Trophoblast cell (in vitro differentiated cells and primary cell): ENCODE data around the gene SLC22A23.

Experiments
- DNase-seq, 2 donors: peaks; one replicate each; pipeline ENCODE4 v3.0.0-alpha.2; 2016
- H2AFZ ChIP-seq: 2 replicates; pipeline ENCODE4 v1.6.1; 2013; ENCODE audit warnings: low read length, moderate library complexity, mild to moderate bottlenecking; ENCODE audit not compliant: insufficient read depth, poor library complexity
- H2AK5ac ChIP-seq: 2 replicates; pipeline ENCODE4 v1.6.1; 2013; ENCODE audit warnings: mild to moderate bottlenecking, low read length
- H2BK120ac ChIP-seq: 2 replicates; pipeline ENCODE4 v1.6.1; 2013; ENCODE audit warnings: low read length, mild to moderate bottlenecking, moderate library complexity; ENCODE audit not compliant: insufficient read depth, poor library complexity
- H2BK12ac ChIP-seq: 2 replicates; pipeline ENCODE4 v1.6.1; 2013; ENCODE audit warnings: mild to moderate bottlenecking, low read length, moderate library complexity
- H2BK5ac ChIP-seq: 2 replicates; pipeline ENCODE4 v1.6.1; 2013; ENCODE audit warnings: low read length, low read depth, moderate library complexity, mild to moderate bottlenecking; ENCODE audit not compliant: poor library complexity
- H3K14ac ChIP-seq: 2 replicates; pipeline ENCODE4 v1.6.1; 2013; ENCODE audit warnings: mild to moderate bottlenecking, low read length
- H3K18ac ChIP-seq: 2 replicates; pipeline ENCODE4 v1.6.1; 2013; ENCODE audit warnings: mild to moderate bottlenecking, low read length
- H3K23ac ChIP-seq: 2 replicates; pipeline ENCODE4 v1.6.1; 2013; ENCODE audit warnings: low read length
- H3K27ac ChIP-seq: 2 replicates; pipeline ENCODE4 v1.5.1; 2013; ENCODE audit warnings: low read depth, mild to moderate bottlenecking, inconsistent platforms, low read length, moderate library complexity
- H3K27me3 ChIP-seq: 2 replicates; pipeline ENCODE4 v1.6.1; 2013; ENCODE audit warnings: inconsistent platforms, mild to moderate bottlenecking, low read length, moderate library complexity; ENCODE audit not compliant: insufficient read depth
- H3K36me3 ChIP-seq, 2 experiments: 1 replicate in 1 of 2; 2 replicates in 1 of 2; pipeline ENCODE4 v1.6.1; 2013; ENCODE audit warnings: low read length in 2 of 2, mild to moderate bottlenecking in 2 of 2, moderate library complexity in 1 of 2; ENCODE audit not compliant: insufficient read depth in 2 of 2, control insufficient read depth in 1 of 2
- H3K4ac ChIP-seq: 2 replicates; pipeline ENCODE4 v1.6.1; 2013; ENCODE audit warnings: low read depth, mild to moderate bottlenecking, low read length, moderate library complexity
- H3K4me1 ChIP-seq, 2 experiments: 1 replicate in 1 of 2; 2 replicates in 1 of 2; pipeline ENCODE4 v1.6.1; 2013; ENCODE audit warnings: low read length in 2 of 2, mild to moderate bottlenecking in 2 of 2, moderate library complexity in 1 of 2; ENCODE audit not compliant: insufficient read depth in 2 of 2, control insufficient read depth in 1 of 2
- H3K4me2 ChIP-seq: 2 replicates; pipeline ENCODE4 v1.6.1; 2013; ENCODE audit warnings: inconsistent platforms, mild to moderate bottlenecking, low read length, moderate library complexity
- H3K4me3 ChIP-seq: 2 replicates; pipeline ENCODE4 v1.5.1; 2013; ENCODE audit warnings: mild to moderate bottlenecking, low read depth, low read length, inconsistent platforms
- H3K79me1 ChIP-seq: one replicate; pipeline ENCODE4 v1.6.1; 2013; ENCODE audit warnings: low read length
- H3K79me2 ChIP-seq: 2 replicates; pipeline ENCODE4 v1.6.1; 2013; ENCODE audit warnings: low read length, mild to moderate bottlenecking; ENCODE audit not compliant: control insufficient read depth, insufficient read depth, poor library complexity
- H3K9ac ChIP-seq: 2 replicates; pipeline ENCODE4 v1.6.1; 2013; ENCODE audit warnings: mild to moderate bottlenecking, low read length
- H3K9me3 ChIP-seq: 2 replicates; pipeline ENCODE4 v1.6.1; 2013; ENCODE audit warnings: low read depth, mild to moderate bottlenecking, control low read depth, inconsistent platforms, low read length; ENCODE audit not compliant: insufficient read depth
- H4K12ac ChIP-seq: 2 replicates; pipeline ENCODE4 v1.6.1; 2013; ENCODE audit warnings: low read depth, mild to moderate bottlenecking, low read length, moderate library complexity
- H4K8ac ChIP-seq: 2 replicates; pipeline ENCODE4 v1.6.1; 2013; ENCODE audit warnings: low read depth, mild to moderate bottlenecking, low read length, moderate library complexity
- H4K91ac ChIP-seq: one replicate; pipeline ENCODE4 v1.6.1; 2013; ENCODE audit warnings: low read depth, mild to moderate bottlenecking, low read length, moderate library complexity
- WGBS: extraction: QIAGEN DNeasy Blood & Tissue Kit; methylation state at CpG from one replicate; pipeline ENCODE4 v1.1.7; 2013; ENCODE audit warnings: missing lambda C conversion rate; ENCODE audit not compliant: insufficient read length, insufficient coverage; ENCODE audit errors: extremely low coverage; 5-methylcytosine and 5-hydroxymethylcytosine counted together

SLC22A23 gene

DNA sequence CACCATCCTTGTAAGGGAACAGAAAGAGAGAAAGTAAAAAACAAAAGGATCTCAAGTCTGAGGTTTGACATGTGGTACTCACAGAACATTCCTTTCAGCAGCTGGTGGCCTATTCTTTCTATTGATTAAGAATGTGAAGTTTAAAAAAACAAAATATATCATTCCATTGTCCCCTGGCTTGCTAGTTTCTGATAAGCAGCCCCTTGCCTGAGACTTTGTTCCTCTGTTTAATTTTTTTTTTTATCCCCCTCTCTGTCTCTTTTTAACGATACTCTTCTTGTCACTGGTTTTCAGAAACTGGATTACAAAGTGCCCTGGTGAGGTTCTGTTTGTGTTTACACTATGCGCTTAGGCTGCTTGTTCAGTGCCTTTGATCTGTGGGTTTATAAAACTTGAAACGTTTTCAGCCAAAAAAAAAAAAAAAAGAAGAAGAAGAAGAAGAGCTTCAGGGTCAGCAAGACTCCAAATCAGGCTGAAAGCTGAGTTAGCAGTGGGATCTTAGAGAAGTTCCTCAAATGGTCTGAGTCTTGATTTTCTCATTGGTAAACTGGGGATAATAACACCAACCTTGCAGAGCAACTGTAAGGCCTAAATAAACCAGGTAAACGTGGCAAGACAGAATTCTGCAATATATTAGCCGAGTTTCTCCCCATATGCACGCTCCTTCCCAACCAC lies 45.1 kb upstream of the SLC22A23 start:
- no peak for DNase-seq
- Histone ChIP-seq H3K18ac (no peak overlapping the region), H2AK5ac (no peak overlapping the region), H3K79me2 (no peaks in the 10 kb centered on the region), H4K8ac (no peak overlapping the region), H2BK12ac (no peak overlapping the region), H3K4me1 (peaks cover 13 to 30% of the 10 kb centered on the region in 2 experiments), H4K12ac (no peak overlapping the region), H3K79me1 (peaks cover 12% of the 10 kb centered on the region), H3K9ac (no peak overlapping the region), H3K9me3 (no peaks in the 10 kb centered on the region), H3K27me3 (no peaks in the 10 kb centered on the region), H2AFZ (no peak overlapping the region), H2BK120ac (no peak overlapping the region), H3K36me3 (no peaks in the 10 kb centered on the region), H3K23ac (no peak overlapping the region), H3K4me2 (no peak overlapping the region), H3K14ac (no peak overlapping the region), H3K4me3 (no peak overlapping the region), H3K4ac (no peak overlapping the region), H4K91ac (peak overlapping the region; percentile 2), H2BK5ac (no peak overlapping the region), H3K27ac (no peak overlapping the region)
- no CpG with 5 or more reads among the region's 6 CpGs for WGBS

DNA sequence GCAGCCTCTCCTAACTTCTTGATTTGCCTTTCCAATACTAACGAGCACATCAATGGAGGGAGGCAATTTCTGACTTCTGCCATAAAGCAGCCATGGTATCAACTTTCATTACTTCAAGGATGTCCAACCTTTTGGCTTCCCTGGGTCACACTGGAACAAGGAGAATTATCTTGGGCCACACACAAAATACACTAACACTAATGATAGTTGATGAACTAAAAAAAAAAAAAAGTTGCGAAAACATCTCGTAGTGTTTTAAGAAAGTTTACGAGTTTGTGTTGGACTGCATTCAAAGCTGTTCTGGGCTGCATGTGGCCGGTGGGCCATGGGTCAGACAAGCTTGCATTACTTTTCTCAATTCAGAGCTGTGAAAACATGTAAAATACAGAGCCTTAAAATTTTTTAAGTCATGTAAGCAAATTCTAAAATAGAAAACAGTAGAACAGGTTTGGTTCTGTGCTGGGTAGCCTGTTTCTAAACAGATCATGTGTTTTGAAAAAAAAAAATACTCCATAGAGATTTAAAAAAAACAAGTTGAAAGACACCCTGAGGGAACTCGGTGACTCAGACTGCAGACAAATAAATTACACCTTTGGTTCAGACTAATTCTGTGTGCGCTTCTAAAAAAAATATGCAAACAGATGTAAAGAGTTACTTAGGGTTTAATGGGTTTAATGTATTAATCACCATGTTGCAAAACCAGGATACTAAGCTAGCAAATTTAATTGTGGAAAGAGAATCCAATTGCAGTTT lies 43.6 kb upstream of the SLC22A23 start:
- no CpG with 5 or more reads among the region's 7 CpGs for WGBS
- Histone ChIP-seq H3K36me3 (no peaks in the 10 kb centered on the region), H2AFZ (no peak overlapping the region)

DNA sequence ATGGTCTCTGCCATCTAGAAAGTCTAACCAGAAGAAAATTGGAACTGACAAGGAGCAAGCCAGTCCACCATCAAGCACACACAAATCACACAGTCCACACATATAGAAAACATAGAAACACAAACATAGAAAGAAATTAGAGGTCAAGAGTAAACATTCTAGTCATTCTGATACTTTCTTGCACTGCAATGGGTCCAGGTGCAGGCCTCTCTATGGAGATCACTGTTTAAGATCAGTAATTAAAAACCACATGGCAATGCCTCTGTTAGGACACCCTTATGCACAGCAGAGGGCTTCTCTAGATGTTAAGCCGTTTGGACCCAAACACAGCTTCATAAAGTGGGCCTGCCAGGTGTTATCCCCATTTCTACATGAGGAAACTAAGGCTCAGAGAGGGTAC lies 42.8 kb upstream of the SLC22A23 start:
- no CpG with 5 or more reads among the region's 1 CpG for WGBS
- no peaks in the 10 kb centered on the region for H3K79me2 ChIP-seq

More for the DNA sequence above, 43.6 kb upstream of the SLC22A23 start:
- H4K12ac ChIP-seq = no peak overlapping the region
- H3K4me2 ChIP-seq = no peak overlapping the region
- no peak overlapping the region for H4K8ac ChIP-seq
- DNase-seq = peak; percentile 35 to 71
- H2BK5ac ChIP-seq = peak overlapping the region; percentile 45
- no peaks in the 10 kb centered on the region for H3K79me2 ChIP-seq
- peaks cover 13 to 25% of the 10 kb centered on the region in 2 experiments for H3K4me1 ChIP-seq
- H3K14ac ChIP-seq = no peak overlapping the region
- peak overlapping the region; percentile 79 for H2BK120ac ChIP-seq
- H2BK12ac ChIP-seq = peak overlapping the region; percentile 94
- no peak overlapping the region for H3K4me3 ChIP-seq
- no peak overlapping the region for H3K23ac ChIP-seq
- no peaks in the 10 kb centered on the region for H3K9me3 ChIP-seq
- H3K27me3 ChIP-seq = no peaks in the 10 kb centered on the region
- H3K4ac ChIP-seq = peak overlapping the region; percentile 33
- no peak overlapping the region for H2AK5ac ChIP-seq
- no peak overlapping the region for H3K9ac ChIP-seq
- H3K27ac ChIP-seq = peak overlapping the region; percentile 83
- H3K79me1 ChIP-seq = peaks cover 12% of the 10 kb centered on the region
- no peak overlapping the region for H4K91ac ChIP-seq
- no peak overlapping the region for H3K18ac ChIP-seq

DNA sequence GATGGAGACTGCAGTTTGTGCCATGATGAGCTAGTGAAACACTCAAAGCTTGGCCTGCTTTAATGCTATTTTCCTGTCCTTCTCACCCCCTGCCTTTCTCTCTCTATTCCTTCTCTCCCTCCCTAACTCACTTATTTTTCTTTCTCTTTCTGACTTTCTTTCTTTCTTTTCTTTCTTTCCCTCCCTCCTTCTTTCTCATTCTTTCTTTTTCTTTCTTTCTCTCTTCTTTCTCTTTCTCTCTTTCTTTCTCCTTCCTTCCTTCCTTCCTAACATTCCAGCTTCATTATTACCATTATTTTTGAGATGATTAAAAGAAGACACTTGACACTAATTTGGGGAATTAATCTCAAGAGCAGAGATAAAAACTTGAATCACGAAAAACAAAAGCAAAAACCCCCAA lies 39.5 kb upstream of the SLC22A23 start:
- Histone ChIP-seq H3K4me2 (no peak overlapping the region), H4K91ac (no peak overlapping the region), H3K27me3 (no peaks in the 10 kb centered on the region), H3K9me3 (peaks cover 2% of the 10 kb centered on the region), H3K4me3 (no peak overlapping the region), H2BK120ac (no peak overlapping the region), H2BK5ac (no peak overlapping the region), H2BK12ac (no peak overlapping the region), H3K4ac (no peak overlapping the region), H3K9ac (no peak overlapping the region), H3K36me3 (no peaks in the 10 kb centered on the region), H3K4me1 (peaks cover 8 to 15% of the 10 kb centered on the region in 2 experiments), H3K79me2 (no peaks in the 10 kb centered on the region), H3K14ac (no peak overlapping the region), H3K27ac (no peak overlapping the region), H4K8ac (no peak overlapping the region), H3K79me1 (peaks cover 7% of the 10 kb centered on the region), H4K12ac (no peak overlapping the region), H2AK5ac (no peak overlapping the region), H3K23ac (no peak overlapping the region), H3K18ac (no peak overlapping the region), H2AFZ (no peak overlapping the region)
- WGBS = no CpG with 5 or more reads among the region's 1 CpG
- DNase-seq = no peak

More for the DNA sequence above, 42.8 kb upstream of the SLC22A23 start:
- H3K9me3 ChIP-seq = no peaks in the 10 kb centered on the region
- H3K4me2 ChIP-seq = no peak overlapping the region
- H2AK5ac ChIP-seq = no peak overlapping the region
- peak overlapping the region; percentile 42 for H3K14ac ChIP-seq
- peak overlapping the region; percentile 52 for H2BK120ac ChIP-seq
- no peak overlapping the region for H3K23ac ChIP-seq
- peaks cover 12% of the 10 kb centered on the region for H3K79me1 ChIP-seq
- no peak for DNase-seq
- no peaks in the 10 kb centered on the region for H3K27me3 ChIP-seq
- H4K12ac ChIP-seq = no peak overlapping the region
- H3K4me3 ChIP-seq = no peak overlapping the region
- no peak overlapping the region for H2BK5ac ChIP-seq
- peak overlapping the region; percentile 73 for H4K91ac ChIP-seq
- H3K18ac ChIP-seq = no peak overlapping the region
- H3K4ac ChIP-seq = peak overlapping the region; percentile 39
- no peaks in the 10 kb centered on the region for H3K36me3 ChIP-seq
- no peak overlapping the region for H3K9ac ChIP-seq
- peak overlapping the region; percentile 81 for H2BK12ac ChIP-seq
- H2AFZ ChIP-seq = no peak overlapping the region
- peaks cover 13 to 23% of the 10 kb centered on the region in 2 experiments for H3K4me1 ChIP-seq
- no peak overlapping the region for H4K8ac ChIP-seq
- H3K27ac ChIP-seq = no peak overlapping the region
